Measurements from ENCODE around the gene PSD4. TPM values are rescaled to one million over a fixed set of nuclear protein-coding genes. Genes with fewer than 3 reads are reported as not detected.

PSD4 gene
- total and polyA plus RNA-seq, 2 experiments from 2014 or later = 15.1 to 26.5 TPM

DNA sequence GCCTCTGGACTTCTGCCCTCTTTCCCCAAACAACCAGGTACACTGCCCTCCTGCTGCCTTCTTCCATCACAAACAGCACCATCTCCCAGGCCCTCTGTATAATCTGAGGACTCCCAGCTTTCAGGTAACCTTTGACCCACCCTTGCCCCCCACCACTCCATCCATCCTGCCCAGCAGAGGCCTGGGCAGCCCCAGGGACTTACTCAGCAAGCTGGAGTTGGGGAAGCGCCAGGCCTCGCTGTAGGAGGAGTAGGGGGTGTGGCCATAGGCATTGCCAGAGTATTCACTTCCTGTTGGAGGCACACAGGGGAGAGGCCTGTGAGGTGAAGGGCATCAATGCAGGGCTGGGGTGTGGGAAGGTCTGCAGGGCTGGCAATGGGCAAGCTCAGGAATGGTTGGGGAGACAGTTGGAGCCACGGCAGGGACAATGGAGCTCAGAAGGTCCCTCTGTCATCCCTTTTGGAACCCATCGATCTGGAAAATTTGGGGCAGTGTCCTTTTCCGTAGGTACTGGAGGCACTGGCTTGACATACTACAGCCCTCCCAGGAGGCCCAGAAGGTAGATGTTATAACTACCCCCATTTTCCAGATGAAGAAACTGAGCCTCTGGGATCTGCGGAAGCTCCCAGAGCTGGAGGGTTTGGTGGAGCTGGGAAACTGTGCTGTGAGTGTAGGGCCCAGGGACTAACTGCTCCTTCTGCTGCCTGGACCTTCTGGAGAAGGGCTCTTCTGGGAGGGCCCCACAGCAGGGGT lies 46.3 kb downstream of the PSD4 start:
- Histone ChIP-seq H3K4me2 (no peak overlapping the region), H3K9me3 (ENCODE audit: low read depth) (no peaks in the 10 kb centered on the region), H3K36me3 (replicated peaks; ENCODE audit: insufficient read depth, low read depth) (no peaks in the 10 kb centered on the region), H4K20me1 (ENCODE audit: insufficient read depth, poor library complexity, severe bottlenecking) (no peaks in the 10 kb centered on the region), H3K4me1 (ENCODE audit: insufficient read depth) (peaks cover 24% of the 10 kb centered on the region), H3K9me2 (replicated peaks; ENCODE audit: insufficient read depth) (no peaks in the 10 kb centered on the region), H2AFZ (no peak overlapping the region), H3K27me3 (no peaks in the 10 kb centered on the region), H3K4me3 (no peak overlapping the region), H3K27ac (peak overlapping the region; percentile 94), H3K79me2 (no peaks in the 10 kb centered on the region)
- 78% methylated on average over 6 of the region's 6 CpGs for WGBS (ENCODE audit: low lambda C conversion rate, missing lambda C conversion rate)
- TF ChIP-seq EZH2 (IDR thresholded peaks at IDR 0.05; ENCODE audit: borderline replicate concordance) (no peak), EZH2phosphoT487 (IDR thresholded peaks at IDR 0.05; ENCODE audit: low read depth, severe bottlenecking, unreplicated experiment) (no peak)
- TF ChIP-seq, protein P1, sequence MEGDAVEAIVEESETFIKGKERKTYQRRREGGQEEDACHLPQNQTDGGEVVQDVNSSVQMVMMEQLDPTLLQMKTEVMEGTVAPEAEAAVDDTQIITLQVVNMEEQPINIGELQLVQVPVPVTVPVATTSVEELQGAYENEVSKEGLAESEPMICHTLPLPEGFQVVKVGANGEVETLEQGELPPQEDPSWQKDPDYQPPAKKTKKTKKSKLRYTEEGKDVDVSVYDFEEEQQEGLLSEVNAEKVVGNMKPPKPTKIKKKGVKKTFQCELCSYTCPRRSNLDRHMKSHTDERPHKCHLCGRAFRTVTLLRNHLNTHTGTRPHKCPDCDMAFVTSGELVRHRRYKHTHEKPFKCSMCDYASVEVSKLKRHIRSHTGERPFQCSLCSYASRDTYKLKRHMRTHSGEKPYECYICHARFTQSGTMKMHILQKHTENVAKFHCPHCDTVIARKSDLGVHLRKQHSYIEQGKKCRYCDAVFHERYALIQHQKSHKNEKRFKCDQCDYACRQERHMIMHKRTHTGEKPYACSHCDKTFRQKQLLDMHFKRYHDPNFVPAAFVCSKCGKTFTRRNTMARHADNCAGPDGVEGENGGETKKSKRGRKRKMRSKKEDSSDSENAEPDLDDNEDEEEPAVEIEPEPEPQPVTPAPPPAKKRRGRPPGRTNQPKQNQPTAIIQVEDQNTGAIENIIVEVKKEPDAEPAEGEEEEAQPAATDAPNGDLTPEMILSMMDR (IDR thresholded peaks at IDR 0.05; ENCODE audit: poor library complexity) = no peak
- peak; percentile 49 for DNase-seq (ENCODE audit: low spot score)

DNA sequence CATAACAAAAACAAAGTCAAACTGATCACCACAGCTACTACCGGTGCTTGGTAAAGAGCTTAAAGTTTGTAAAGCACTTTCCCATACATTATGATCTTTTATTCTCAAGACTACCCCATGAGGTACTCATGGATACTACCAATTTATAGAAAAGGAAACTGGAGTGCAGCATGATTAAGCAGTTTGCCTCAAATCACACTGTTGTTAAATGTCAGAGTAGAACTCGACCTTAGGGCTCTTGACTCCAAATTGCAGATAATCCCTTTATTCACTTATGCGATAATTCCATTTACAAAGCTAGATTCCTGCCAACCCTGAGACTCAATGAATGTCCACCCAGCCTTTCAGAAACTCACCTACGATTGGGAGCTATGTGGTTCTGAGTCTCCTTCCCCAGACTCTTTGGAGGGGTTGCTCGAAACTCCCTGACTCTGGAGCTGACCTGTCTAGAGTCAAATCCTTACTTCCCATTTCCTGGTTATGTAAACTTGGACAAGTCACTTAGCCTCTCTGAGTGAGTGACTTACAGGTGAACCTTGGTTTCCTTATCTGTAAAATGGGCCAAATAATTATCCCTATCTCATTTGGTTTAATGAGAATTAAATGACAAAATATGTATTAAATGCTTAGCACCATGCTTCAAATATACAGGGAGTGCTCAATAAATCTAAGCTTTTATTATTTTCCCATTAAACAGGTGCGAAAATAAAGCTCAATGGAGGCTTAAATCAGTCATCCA lies 47.4 kb downstream of the PSD4 start:
- TF ChIP-seq, protein P1 (IDR thresholded peaks at IDR 0.05; ENCODE audit: poor library complexity) = no peak
- TF ChIP-seq EZH2phosphoT487 (IDR thresholded peaks at IDR 0.05; ENCODE audit: low read depth, severe bottlenecking, unreplicated experiment) = no peak
- TF ChIP-seq EZH2 (IDR thresholded peaks at IDR 0.05; ENCODE audit: borderline replicate concordance) = no peak

DNA sequence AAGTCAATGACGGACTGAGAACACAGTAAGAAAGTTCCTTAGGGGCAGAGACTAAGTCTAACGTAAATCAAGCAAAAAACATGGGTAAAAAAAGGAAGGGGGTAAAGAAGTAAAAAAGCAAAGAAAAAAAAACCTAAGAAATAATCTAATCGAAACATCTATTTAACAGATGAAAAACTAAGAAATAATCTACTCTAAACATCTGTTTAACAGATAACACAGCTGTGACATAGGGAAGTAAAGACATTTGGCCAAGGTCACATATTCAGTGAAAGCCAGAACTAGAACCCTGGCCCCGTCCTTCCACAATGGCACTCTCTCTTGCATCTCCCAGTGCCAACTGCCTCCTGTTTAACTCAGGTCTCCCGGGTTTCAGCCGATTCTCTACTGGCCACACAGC lies 48.1 kb downstream of the PSD4 start:
- H3K4me3 ChIP-seq = no peak overlapping the region
- TF ChIP-seq EZH2 (IDR thresholded peaks at IDR 0.05; ENCODE audit: borderline replicate concordance) (no peak), EZH2phosphoT487 (IDR thresholded peaks at IDR 0.05; ENCODE audit: low read depth, severe bottlenecking, unreplicated experiment) (no peak)
- TF ChIP-seq, protein P1 (IDR thresholded peaks at IDR 0.05; ENCODE audit: poor library complexity) = no peak
- H3K4me1 ChIP-seq (ENCODE audit: insufficient read depth) = peaks cover 27% of the 10 kb centered on the region
- 79% methylated on average over 6 of the region's 6 CpGs for WGBS (ENCODE audit: low lambda C conversion rate, missing lambda C conversion rate)
- no peak for DNase-seq (ENCODE audit: low spot score)
- H3K27me3 ChIP-seq = no peaks in the 10 kb centered on the region
- H2AFZ ChIP-seq = no peak overlapping the region
- H3K4me2 ChIP-seq = no peak overlapping the region
- no peaks in the 10 kb centered on the region for H3K9me3 ChIP-seq (ENCODE audit: low read depth)
- no peaks in the 10 kb centered on the region for H4K20me1 ChIP-seq (ENCODE audit: insufficient read depth, poor library complexity, severe bottlenecking)
- H3K9me2 ChIP-seq (replicated peaks; ENCODE audit: insufficient read depth) = no peaks in the 10 kb centered on the region
- H3K27ac ChIP-seq = no peak overlapping the region
- no peaks in the 10 kb centered on the region for H3K79me2 ChIP-seq
- H3K36me3 ChIP-seq (replicated peaks; ENCODE audit: insufficient read depth, low read depth) = no peaks in the 10 kb centered on the region

More for the DNA sequence above, 47.4 kb downstream of the PSD4 start:
- Histone ChIP-seq H3K79me2 (no peaks in the 10 kb centered on the region), H3K4me1 (ENCODE audit: insufficient read depth) (peaks cover 28% of the 10 kb centered on the region), H3K36me3 (replicated peaks; ENCODE audit: insufficient read depth, low read depth) (no peaks in the 10 kb centered on the region), H3K27ac (no peak overlapping the region), H4K20me1 (ENCODE audit: insufficient read depth, poor library complexity, severe bottlenecking) (no peaks in the 10 kb centered on the region), H3K27me3 (no peaks in the 10 kb centered on the region), H2AFZ (no peak overlapping the region), H3K4me3 (no peak overlapping the region), H3K9me2 (replicated peaks; ENCODE audit: insufficient read depth) (no peaks in the 10 kb centered on the region), H3K4me2 (no peak overlapping the region), H3K9me3 (ENCODE audit: low read depth) (no peaks in the 10 kb centered on the region)
- no peak for DNase-seq (ENCODE audit: low spot score)
- WGBS (ENCODE audit: low lambda C conversion rate, missing lambda C conversion rate) = 81% methylated on average over 6 of the region's 6 CpGs
